Prostate gland (tissue), 2 donors: ENCODE data around the gene LGALS3.

ENCODE experiments used
- CTCF ChIP-seq, 4 experiments: fragments of 200-600 bp in 2 of 4; fragments of 450-650 bp in 2 of 4; sonication (generic) in 2 of 4; IDR thresholded peaks; 1 replicate in 3 of 4; 2 replicates in 1 of 4; pipeline ENCODE4 v1.5.1; 2016 to 2019; ENCODE audit warnings: antibody characterized with exemption in 4 of 4, mild to moderate bottlenecking in 2 of 4, moderate library complexity in 2 of 4
- POLR2A ChIP-seq: fragments of 450-650 bp; IDR thresholded peaks from one replicate; pipeline ENCODE4 v1.6.1; 2016; ENCODE audit warnings: antibody characterized with exemption, mild to moderate bottlenecking

- TF ChIP-seq CTCF (IDR thresholded peaks at IDR 0.05), result no peak
- no peak for TF ChIP-seq POLR2A
These were observed 14.3 kb upstream of the LGALS3 start for GRCh38 chr14:55114720-55115119.
